Stimulated activated CD4-positive, alpha-beta T cell treated with anti-CD3 and anti-CD28 coated beads, Interleukin-1b, Interleukin-23, amount 100 ng/mL, for 4 hours (primary cell): ENCODE results near the gene GRID1.
"Not testable (repeated sequence)": the region's sequence is repeated elsewhere in the genome, so short reads cannot be mapped to it uniquely, and the experiment has no call there.

Experiments
- DNase-seq, 2 donors: peaks; one replicate each; pipeline ENCODE4 v3.0.0-alpha.2; 2020; ENCODE audit warnings: low read depth in 2 of 2

Gene GRID1

DNA sequence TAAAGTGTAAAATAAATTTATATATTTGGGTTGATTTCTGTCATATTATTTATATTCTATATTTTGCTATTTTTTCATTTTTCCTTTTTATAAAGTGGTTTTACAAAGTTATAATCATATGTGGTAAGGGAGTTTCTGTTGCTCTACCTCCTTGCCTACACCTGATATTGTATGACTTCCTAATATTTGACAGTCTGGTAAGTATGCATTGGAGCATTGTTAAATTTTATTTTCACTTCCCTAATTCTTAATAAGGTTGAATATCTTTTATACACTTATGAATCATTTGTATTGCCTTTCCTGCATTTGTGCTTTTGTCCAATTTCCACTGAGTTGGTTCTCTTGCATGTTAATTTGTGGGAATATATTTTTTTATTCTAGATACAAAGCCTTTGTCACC is 492.4 kb downstream of the GRID1 start:
- no peak for DNase-seq

DNA sequence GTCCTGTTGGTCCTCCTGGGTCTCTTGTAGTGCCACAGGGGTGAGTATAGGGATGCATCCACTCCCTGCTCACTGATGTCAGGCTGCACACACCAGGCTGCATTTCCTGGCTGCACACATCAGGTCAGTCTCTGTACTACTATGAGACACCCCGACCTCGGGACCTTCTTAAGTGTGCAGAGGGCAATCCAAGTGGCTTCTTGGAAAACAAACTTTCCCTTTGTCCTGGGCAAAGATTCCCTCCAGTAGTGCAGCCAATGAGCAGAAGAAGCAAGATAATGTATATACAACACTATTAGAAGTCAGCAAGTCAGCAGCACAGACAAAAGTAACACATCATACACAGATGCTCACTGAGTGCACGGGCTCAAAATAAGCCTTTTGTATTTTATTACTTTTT is 493.5 kb downstream of the GRID1 start:
- DNase-seq = no peak

DNA sequence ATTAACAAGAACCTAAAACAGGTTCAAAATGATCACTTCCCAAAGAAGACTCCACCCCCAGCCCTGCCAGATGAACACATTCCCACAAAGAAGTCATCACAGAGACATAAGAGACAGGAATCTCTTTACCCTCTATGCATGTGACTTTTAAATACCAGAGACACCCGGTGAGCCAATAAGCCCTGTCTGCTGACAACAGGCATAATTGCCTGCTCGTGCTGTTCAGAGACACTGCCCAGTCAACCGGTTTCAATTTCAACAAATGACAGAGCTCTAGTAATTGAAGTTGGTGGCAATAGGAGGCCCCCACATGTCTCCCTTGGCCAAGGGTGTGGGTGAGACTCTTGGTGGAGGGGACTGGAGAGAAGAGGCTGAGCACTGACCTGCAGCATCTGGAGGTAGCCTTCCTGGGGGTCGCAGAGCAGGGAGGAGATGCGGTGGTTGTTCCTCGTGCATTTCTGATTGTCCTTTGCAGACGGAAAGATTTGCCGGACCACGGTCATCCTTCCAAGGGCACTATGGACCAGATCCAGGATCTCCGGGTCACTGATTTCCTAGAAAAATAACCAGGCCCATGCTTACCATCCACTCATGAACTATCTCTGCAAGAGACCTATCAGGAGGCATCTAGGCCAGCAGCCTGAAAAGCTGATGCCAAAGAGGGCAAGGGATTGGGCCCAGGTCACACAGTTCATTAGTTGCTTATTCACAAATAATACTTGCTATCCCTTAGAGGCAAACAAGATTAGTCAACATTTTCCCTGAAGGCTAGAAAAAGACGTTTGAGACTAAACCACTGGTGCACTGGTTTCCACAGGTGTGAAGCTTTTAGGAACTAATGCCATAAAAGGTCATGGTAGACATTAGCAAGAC is 497.7 kb downstream of the GRID1 start:
- no peak for DNase-seq

DNA sequence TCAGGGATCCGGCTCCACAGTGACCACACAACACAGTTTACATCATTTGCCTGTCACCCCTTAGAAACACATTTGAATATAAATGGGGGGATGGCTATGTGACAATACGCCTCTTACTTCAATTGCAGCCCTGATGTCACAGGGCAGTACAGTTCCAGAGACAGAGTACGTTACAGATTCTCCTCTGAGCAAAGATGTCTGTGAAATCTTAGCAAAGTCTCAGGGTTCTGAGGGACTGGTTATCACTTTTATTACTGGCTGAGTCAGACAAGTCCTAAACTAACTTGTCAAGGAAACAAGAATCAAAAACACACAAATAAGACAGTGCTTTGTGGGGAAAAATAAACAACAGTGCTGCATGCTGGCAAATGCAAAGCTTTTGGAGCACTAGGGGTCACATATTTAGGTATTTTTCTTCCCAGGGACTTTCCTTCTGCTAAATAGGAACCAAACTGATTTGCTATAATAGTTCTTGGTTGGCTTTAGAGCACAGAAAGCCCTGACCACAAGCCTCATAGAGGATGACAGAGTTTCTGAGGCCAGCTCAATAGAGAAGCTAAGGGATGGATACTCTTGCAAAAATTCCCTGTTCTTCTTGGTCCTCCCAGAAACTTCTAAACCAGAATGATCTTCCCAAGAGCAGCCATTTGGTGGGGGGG is 501.6 kb downstream of the GRID1 start:
- no peak for DNase-seq

DNA sequence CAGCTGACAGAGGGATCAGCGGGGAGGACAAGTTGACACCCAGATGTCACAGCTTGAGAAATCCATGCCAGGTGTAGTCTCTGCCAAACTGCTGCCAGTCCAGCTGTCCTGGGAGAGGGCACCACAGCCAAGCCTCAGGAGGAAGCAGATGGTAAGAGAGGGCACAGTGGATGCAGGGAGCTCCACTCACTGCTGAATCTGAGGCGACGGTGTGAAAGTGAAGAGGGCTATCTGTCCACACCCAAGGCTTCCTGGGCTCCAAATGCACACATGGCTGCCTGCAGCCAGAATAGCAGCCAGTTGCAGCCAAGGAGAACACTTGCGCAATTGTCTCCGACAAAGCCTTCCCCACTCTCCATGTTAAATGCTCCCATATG is 502.4 kb downstream of the GRID1 start:
- DNase-seq = no peak

DNA sequence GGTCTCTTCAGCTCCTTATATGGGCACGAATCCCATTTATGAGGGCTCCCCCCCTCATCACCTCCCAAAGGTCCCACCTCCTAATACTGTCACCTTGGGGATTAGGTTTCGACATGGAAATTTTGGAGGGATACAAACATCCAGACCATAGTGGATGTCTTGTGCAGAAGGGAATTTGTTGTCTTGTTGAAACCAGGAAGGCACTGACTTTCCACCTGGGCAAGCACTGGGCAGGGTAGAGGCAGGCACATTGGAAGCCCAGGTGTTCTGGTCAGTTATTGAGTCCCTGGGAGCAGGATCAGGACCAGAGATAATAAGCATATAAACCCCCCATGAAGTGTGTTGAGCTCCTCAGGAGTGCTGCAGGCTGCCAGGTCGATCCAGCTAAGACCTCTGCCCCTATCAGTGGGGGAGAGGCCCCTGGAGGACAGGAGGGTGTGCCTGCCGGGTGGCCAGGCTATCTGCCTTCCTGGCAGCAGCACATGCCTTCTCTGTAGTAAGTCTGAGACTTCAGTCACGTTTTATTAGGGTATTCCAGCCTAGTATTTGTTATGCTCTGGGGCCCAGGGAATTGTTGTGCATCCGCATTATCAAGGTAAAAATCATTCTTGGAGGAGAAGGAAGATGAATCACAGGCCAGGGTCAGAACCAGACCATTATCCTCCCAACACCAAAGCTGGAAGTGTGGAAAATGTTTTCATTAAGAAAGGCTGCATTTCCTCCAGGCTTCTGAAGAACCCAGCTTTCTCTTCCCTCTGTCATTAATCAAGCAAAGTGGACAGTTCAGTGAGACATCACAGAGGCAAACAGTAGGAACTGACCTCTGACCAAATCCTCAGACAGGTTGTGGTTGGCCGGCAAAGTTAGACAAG is 503.1 kb downstream of the GRID1 start:
- no peak for DNase-seq

DNA sequence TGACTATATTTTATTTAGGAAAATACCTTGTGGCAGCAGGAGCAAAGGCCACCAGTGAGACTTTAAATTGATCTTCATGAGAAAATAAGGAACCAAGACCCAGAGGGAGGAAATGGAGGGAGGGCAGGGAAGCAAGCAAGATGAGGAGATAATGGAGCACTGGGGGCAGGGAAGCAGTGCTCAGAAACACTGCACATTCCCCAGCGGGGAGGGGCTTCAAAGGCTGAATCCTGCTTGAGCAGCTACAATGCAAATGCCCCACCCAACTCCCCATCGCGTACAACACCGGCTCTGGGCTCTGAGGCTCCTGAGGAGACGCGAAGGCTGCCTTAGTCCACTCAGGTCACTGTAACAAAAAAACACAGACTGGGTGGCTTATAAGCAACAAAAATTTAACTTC is 503.8 kb downstream of the GRID1 start:
- DNase-seq = no peak

DNA sequence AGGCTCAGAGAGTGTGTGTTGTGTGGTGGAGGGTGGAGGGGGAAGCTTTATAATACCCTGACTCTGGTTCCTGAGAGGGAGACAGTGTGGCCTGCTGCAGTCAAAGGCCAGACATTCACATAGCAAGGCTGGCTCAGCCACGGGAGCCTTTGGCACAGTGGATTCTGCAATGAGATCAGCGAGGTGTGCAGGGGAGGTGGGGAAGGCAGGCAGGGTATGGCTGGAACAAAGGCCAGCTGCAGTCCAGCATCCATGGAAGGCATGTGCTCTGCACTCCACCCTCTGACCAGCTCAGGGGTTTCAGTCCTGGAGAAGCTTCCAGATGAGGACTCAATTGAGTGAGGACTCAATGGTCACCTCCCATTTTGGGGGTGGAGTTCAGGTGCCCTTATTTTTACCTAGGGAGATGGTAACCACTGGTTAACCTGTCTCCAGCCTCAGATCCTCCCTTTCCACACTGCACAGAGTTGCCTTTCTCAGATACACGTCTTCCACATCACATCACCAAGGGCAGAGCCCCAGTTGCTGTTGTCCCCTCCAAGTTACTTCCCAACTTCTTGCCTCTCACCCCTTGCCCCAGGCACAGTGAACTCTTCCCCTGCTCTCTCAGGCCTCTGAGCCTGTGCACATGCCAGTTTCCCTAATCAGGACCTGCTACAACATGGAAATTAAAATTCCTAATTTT is 504.9 kb downstream of the GRID1 start:
- no peak for DNase-seq

DNA sequence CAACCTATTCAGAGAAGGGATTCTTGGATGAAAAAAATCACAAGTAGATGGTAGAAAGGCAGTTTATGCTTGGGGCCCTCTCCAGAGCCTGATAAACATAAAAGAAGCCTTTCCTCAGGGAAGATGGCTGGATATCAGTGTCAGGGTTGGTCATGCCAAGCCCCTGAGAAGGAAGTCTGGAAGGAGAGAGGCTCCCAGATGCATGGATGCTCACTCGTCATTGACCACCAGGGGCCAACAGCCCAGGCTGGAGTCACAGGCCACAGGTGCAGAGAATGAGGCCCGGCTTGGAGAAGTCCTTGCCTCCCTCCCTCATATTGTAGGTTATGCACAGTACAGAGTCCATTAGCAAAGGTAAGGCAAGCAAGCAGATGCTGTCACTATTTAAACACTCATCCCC is 506.7 kb downstream of the GRID1 start:
- DNase-seq = no peak

DNA sequence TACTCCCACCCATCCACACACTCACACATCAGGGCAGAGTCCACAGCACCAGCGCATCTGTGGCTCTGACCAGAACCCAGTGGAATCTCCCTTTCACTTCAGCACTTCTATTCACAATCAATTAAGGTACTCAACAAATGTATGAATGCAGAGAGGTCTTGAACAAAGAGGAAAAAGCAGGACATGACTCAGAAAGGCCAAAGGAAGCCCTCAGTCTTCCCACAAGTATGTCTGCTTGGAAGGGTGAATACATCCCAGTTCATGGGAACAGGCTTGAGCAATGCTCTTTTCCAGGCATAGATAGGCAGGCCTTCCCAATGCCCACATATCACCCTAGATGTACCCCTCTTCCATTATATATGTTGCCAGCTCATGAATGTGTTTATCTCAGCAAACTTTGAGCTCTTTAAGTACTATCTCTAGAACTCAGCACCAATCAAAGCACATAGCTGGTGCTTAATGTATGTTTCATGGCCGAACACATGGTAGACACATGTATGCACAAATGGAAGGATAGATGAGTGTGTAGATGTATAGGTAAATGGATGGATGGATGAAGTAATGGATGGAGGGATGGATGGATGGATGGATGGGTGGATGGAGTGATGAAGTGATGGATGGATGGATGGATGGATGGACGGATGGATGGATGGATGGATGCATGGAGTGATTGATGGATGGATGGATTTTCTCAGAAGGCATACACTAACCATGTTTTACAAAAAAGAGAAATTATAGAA is 507.6 kb downstream of the GRID1 start:
- DNase-seq = no peak

DNA sequence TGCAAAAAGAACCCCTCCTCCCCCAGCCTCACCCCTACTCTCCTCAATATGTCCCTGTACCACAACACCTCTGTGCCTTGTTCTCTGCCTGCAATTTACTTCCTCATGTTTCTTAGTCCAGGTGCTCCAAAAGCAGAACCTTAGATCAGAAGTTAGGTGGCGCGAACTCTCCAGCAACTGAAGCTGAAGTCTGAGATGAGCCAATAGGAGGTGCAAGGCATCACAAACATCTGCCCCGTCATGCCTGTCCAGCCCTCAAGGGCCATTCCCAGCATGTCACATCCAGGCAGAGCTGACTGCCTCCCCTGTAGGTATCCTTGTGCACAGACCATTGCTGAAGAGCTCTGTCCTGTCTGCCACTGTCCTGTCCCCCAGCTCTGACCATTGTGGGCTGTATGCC is 508.8 kb downstream of the GRID1 start:
- DNase-seq = no peak

DNA sequence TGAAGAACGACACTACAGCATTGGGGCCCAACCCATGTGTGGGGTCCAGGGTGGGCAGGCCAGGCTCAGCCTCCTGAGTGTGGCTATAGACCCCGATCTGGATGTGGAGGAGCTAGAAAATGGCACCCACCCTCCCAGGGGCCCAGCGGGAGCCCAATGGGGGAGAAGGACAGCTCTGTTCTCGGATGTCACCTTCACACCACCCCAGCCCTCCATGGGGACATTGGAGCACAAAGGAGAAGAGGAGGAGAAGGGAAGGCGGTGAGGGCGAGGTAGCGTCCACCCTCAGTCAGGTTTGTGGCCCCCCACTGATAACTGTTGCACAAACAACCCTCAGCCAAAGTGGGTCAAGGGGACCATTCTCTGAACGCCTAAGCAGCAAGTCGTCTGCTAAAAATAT is 509.3 kb downstream of the GRID1 start:
- DNase-seq = no peak

DNA sequence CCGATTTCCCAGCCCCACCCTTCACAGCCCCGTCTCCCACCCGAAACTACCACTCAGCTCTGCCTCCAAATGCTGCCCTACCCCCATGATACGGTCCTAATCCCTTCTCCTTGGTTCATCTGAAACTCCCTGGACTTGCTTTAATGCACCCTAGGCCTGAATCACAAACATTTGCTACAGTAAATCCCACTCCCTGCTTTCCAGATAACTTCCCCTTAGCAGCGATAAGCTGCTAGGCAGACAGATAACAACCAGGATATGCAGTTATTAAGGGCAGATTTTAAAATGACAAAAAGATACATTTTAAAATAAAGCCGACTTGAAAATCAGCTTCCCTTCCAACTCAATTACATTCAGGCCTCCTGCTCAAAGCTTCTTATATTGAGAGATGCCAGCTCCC is 514.7 kb downstream of the GRID1 start:
- DNase-seq = no peak

DNA sequence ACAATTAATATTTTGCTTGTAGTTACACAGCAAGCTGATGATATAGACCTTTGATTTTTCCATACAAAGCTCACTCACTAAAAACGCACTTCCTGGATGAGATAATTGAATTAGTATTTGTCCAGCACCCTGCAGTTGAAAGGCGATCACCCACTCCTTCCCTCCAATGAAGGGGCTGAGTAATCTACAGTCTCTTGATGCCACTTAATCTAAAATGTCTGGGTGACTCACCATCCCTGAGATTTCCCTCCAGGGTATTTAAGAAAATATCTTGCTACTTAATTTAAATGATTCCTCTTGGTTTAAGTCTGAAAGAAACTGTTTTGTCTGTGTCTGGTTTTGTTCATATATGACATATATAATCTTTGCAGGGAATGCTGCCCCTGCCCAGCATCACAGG is 515.3 kb downstream of the GRID1 start:
- no peak for DNase-seq

DNA sequence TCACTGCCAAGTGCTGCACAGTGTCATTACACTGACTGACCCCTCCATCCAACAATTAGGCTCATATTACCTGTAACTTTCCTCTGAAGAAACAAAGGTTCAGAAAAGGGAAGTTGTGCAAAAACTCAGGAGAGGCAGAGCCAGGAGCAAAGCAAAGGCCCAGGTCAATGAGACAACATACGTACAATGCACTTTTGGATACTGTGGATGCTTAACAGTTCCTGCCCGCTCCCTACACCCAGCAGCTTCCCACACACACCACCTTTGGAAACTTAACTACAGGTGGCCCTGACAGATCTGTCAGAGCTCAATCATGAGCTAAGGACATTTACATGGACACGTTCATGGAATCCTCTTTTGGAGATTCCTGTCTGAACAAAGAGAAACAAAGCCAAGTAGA is 515.9 kb downstream of the GRID1 start:
- DNase-seq = no peak

DNA sequence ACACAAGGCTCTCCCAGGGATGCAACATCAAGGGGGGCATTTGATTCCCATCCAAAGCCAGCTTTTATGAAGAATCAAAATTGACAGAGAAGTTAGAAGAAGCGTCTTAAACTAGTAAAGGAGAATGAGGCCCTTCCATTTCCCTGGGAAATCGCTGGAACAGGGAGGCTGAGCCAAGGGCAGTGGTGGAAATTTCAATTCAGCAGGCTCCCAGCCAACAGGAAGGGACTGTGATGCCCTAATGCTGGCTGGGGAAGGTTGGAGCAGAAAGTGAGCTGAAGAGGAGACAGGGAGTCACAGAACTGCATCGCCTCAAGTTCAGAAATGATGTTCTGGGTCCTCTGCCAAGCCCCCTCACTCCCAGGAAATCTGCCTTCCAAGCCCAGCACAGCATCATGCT is 517.3 kb downstream of the GRID1 start:
- no peak for DNase-seq

DNA sequence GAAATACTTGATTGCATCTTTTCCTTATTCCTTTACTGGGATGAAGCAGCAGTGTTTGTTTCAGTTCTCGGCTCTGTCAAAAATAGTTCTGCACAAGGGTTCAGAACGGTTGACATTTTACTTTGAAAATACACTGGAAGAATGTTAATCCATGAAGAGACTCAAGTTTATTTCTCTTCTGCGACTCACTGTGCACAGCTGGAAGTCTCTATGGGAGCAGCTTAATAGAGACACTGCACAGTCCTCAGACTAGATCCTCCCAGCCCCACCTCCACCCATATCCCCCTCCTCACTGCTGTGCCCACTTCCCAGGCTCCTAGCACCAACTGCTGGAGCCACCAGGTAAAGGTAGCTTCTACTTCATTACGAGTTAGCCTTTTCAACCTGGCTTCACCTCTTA is 517.8 kb downstream of the GRID1 start:
- DNase-seq = no peak

DNA sequence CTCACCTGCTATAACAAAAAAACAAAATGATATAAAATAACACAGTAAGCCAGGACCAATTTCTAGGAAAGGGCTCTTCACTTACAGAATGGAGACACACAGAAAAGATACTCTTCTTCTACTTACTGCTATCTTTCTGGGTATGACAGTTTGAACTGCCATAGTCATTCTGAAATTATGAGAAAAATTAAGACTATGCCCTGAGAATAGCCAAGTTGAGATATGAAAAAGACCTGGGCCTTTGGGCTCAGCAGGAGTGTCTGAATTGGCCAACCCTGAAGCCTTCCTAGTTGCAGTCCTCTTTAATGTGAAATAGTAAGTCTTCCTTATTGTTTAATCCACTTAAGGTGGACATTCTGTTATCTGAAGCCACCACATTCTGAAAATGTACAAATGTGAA is 519.5 kb downstream of the GRID1 start:
- no peak for DNase-seq

DNA sequence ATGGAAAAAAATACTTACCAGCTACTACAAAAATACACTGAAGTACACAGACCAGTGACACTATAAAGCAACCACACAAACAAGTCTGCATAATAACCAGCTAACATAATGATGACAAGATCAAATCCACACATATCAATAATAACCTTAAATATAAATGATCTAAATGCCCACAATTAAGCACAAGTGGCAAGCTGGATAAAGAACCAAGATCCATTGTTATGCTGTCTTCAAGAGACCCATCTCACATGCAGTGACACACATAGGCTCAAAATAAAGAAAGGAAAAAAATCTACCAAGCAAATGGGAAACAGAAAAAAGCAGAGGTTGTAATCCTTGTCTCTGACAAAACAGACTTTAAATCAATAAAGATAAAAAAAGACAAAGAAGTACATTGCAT is 527.9 kb downstream of the GRID1 start:
- not testable (repeated sequence) for DNase-seq

DNA sequence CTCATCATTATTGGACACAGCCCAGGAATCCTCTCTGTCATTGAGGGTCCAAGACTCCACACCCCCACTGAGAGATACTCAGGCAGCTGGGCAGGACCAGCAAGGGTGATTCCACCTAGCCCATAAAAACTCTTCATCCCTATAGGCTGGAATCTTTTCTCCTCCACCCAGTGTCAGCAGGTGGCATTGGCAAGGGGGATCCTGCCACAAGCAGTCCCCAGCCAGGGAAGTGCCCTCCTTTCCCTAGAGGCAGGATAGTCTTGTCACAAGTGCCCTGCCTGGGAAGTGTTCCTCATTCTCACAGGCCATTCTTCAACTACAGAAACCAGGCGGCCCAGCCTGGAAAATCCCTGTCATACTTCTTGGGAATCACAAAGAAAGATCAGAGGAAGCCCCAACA is 533.6 kb downstream of the GRID1 start:
- DNase-seq = no peak

DNA sequence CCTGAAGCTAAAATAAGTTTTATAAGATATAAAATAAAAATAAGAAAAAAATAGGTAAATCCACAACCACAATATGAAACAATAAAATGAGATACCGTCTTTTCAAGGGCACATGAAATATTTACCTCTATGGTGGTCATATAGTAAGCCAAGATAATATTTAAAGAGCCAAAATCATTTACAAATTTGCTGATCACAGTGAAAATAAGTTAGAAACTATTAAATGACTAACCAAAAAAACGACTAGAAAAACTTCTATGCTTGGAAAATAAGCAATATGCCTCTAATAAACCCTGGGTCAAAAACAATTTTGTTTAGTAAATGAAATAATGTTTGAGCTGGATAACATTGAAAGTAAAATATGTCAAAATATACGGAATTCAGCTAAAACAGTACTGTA is 535.2 kb downstream of the GRID1 start:
- DNase-seq = no peak
